HepG2 (cell line): Measurements from ENCODE around the gene WDR62. TPM values are rescaled to one million over a fixed set of nuclear protein-coding genes. Genes with fewer than 3 reads are reported as not detected.
A peak's percentile ranks its signal among the peaks of the same experiment; 100 is the strongest.

Experiments
- ARID4A ChIP-seq: sonication (generic); formaldehyde crosslinking; IDR thresholded peaks from 2 replicates; pipeline ENCODE4 v1.5.0; 2020; ENCODE audit warnings: mild to moderate bottlenecking, missing genetic modification reagents, borderline replicate concordance
- CCAR2 ChIP-seq: fragments of 200-400 bp; formaldehyde crosslinking; optimal IDR thresholded peaks from 2 replicates; pipeline ENCODE3; 2018; ENCODE audit warnings: low read depth, mild to moderate bottlenecking, low read length, moderate library complexity
- KMT2A ChIP-seq: sonication (generic); formaldehyde crosslinking; IDR thresholded peaks from 2 replicates; pipeline ENCODE4 v1.4.0; 2020; ENCODE audit warnings: missing genetic modification reagents
- MTA3 ChIP-seq: sonication (generic); formaldehyde crosslinking; IDR thresholded peaks from 2 replicates; pipeline ENCODE4 v1.4.0; 2020; ENCODE audit warnings: missing genetic modification reagents
- NFKBIZ ChIP-seq: IDR thresholded peaks from 2 replicates; pipeline ENCODE4 v1.6.1; 2018; ENCODE audit warnings: missing genetic modification reagents, missing compliant biosample characterization
- REST ChIP-seq, 2 experiments: IDR thresholded peaks; 2 replicates each; pipeline ENCODE4 v1.6.1; 2011 to 2012; ENCODE audit warnings: low read length in 2 of 2, borderline replicate concordance in 1 of 2, low read depth in 1 of 2, mild to moderate bottlenecking in 1 of 2, moderate library complexity in 1 of 2
- RFX3 ChIP-seq: IDR thresholded peaks from 2 replicates; pipeline ENCODE4 v1.6.1; 2016; ENCODE audit warnings: missing biosample characterization, missing genetic modification reagents
- TBX2 ChIP-seq: sonication (generic); formaldehyde crosslinking; IDR thresholded peaks from 2 replicates; pipeline ENCODE4 v1.5.0; 2020; ENCODE audit warnings: missing genetic modification reagents, mild to moderate bottlenecking, borderline replicate concordance
- TMF1 ChIP-seq: sonication (generic); formaldehyde crosslinking; IDR thresholded peaks from 2 replicates; pipeline ENCODE4 v1.8.1; 2022; ENCODE audit warnings: low read depth, missing genetic modification reagents
- ZEB1 ChIP-seq: IDR thresholded peaks from 2 replicates; pipeline ENCODE4 v1.6.1; 2012; ENCODE audit warnings: mild to moderate bottlenecking, low read depth, inconsistent platforms; ENCODE audit not compliant: insufficient replicate concordance
- ZHX1 ChIP-seq: sonication (generic); formaldehyde crosslinking; IDR thresholded peaks from 2 replicates; pipeline ENCODE4 v1.8.1; 2022; ENCODE audit warnings: low read depth, mild to moderate bottlenecking, missing genetic modification reagents
- ZNF766 ChIP-seq: sonication (generic); formaldehyde crosslinking; IDR thresholded peaks from 2 replicates; pipeline ENCODE4 v1.5.0; 2020; ENCODE audit warnings: missing genetic modification reagents, borderline replicate concordance
- ZNF83 ChIP-seq: sonication (generic); formaldehyde crosslinking; IDR thresholded peaks from 2 replicates; pipeline ENCODE4 v1.4.0; 2020; ENCODE audit warnings: missing genetic modification reagents, mild to moderate bottlenecking, borderline replicate concordance
- polyA plus RNA-seq, 8 experiments: library from polyadenylated mRNA; depleted of rRNA in 3 of 8; stranded (reverse) in 7 of 8; unstranded in 1 of 8; fragments of >200 nt; fragmentation: Illumina TruSeq in 4 of 8; extraction: Trizol in 4 of 8; gene quantifications; 2 replicates each; pipeline versions ENCODE4 v1.2.1 to v1.2.3, GENCODE V29; 2011 to 2016; ENCODE audit warnings: low read depth in 4 of 8, missing spikeins in 1 of 8, mixed read lengths in 1 of 8; ENCODE audit not compliant: insufficient read depth in 1 of 8
- total RNA-seq, 5 experiments: library from RNA; depleted of rRNA; stranded (reverse); fragments of >200 nt; fragmentation: Illumina TruSeq; extraction: Trizol; gene quantifications; 2 replicates each; pipeline ENCODE4 v1.2.3, GENCODE V29; 2016; ENCODE audit warnings: low read depth in 1 of 5
- TF ChIP-seq, protein P1 (sequence below), 2 experiments: sonication (generic) in 1 of 2; formaldehyde crosslinking in 1 of 2; IDR thresholded peaks; 2 replicates each; pipeline versions ENCODE4 v1.5.1 to v1.6.1; 2011 to 2020; ENCODE audit warnings: borderline replicate concordance in 1 of 2, low read depth in 1 of 2, low read length in 1 of 2, mild to moderate bottlenecking in 1 of 2, missing genetic modification reagents in 1 of 2, moderate library complexity in 1 of 2

Gene WDR62
- total and polyA plus RNA-seq, 2 of the 13 experiments (the other 11 are each of a cell fraction or from before 2014, with no cell fraction given): 5.8 to 12.5 TPM

DNA sequence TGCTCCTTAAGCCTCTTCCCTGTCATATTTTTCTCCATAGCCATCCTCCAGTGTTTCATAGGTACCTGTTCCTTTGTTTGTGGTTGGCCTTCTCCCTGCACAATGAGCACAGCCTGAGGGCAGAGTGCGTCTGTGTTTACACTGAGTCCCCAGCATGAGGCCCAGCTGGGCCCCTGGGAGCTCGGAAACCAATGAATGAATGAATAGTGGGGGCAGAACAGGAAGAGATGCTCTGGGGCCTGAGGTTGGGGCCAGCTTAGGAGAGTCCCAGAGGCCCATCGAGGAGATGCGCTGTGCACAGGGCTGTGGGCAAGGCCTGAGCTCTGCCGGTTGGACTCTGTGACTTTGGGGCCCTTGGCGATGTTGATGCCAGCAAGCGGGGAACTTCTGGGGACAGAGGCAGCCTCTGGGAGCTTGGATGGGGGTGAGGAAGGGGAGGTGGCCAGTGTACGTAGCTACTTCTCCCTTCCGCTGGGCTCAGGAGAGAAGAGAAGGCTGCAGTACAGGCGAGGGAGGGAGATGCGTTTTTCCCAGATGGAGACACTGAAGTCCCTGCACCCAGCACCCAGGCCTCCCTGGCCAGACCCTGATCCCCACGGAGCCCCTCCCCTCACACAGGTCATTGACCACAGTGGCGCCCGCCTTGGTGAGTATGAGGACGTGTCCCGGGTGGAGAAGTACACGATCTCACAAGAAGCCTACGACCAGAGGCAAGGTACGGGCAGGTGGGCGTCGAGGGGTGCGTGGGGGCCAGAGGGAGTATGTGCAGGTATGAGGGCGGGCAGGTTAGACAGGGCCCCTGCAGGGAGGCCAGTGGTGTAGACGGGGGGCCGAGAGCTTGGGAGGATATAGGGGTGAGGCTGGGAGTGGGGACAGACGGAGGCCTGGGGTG, 65.6 kb downstream of the WDR62 start (continued):
- TF ChIP-seq ZEB1 (peak; percentile 68), TBX2 (CRISPR knock-in tag) (peak; percentile 89), ZHX1 (CRISPR knock-in tag) (no peak), REST (IDR thresholded peaks at IDR 0.05; ENCODE audit: borderline replicate concordance in 1 of 2, low read depth in 1 of 2, low read length in 2 of 2) (peak in 1 of 2 experiments; percentile 47; a peak in 1 of 4 replicates), NFKBIZ (CRISPR knock-in tag) (peak; percentile 78), CCAR2 (no peak), ZNF766 (peak; percentile 9; the same call in 1 of the 2 replicates), MTA3 (CRISPR knock-in tag) (no peak), ZNF83 (no peak), KMT2A (CRISPR knock-in tag) (peak; percentile 66; the same call in 1 of the 2 replicates), TMF1 (CRISPR knock-in tag) (peak; percentile 78; the same call in 1 of the 2 replicates), RFX3 (CRISPR knock-in tag) (no peak), ARID4A (CRISPR knock-in tag) (peak; percentile 94)
- TF ChIP-seq, protein P1, sequence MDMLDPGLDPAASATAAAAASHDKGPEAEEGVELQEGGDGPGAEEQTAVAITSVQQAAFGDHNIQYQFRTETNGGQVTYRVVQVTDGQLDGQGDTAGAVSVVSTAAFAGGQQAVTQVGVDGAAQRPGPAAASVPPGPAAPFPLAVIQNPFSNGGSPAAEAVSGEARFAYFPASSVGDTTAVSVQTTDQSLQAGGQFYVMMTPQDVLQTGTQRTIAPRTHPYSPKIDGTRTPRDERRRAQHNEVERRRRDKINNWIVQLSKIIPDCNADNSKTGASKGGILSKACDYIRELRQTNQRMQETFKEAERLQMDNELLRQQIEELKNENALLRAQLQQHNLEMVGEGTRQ (IDR thresholded peaks at IDR 0.05; ENCODE audit: low read depth, low read length): no peak
- TF ChIP-seq, protein P1 (CRISPR knock-in tag; IDR thresholded peaks at IDR 0.05; ENCODE audit: borderline replicate concordance): no peak
